SK-N-SH treated with all-trans-retinoic acid at 6 μM for 48 hours (cell line): ENCODE results near the gene TBX5.

Source experiments
- ATAC-seq: fragments of 200-7000 bp; cut with Tn5 transposase; 3 replicates; pipeline ENCODE4 v1.9.1; 2020; ENCODE audit warnings: mild to moderate bottlenecking, moderate library complexity
- ARNTL ChIP-seq: fragments of 450-650 bp; formaldehyde crosslinking; IDR thresholded peaks from 2 replicates; pipeline ENCODE4 v1.5.0; 2020; ENCODE audit warnings: low read depth, mild to moderate bottlenecking, moderate library complexity, borderline replicate concordance
- BACH2 ChIP-seq: fragments of 250-450 bp; sonication (Bioruptor Pico); IDR thresholded peaks from 2 replicates; pipeline ENCODE4 v1.9.0; 2021; ENCODE audit warnings: mild to moderate bottlenecking, borderline replicate concordance
- ISL1 ChIP-seq: fragments of 250-450 bp; sonication (Bioruptor Pico); IDR thresholded peaks from 2 replicates; pipeline ENCODE4 v2.1.2; 2022; ENCODE audit warnings: mild to moderate bottlenecking, moderate library complexity
- OSR1 ChIP-seq: fragments of 250-450 bp; sonication (Bioruptor Pico); IDR thresholded peaks from 2 replicates; pipeline ENCODE4 v1.8.0; 2022; ENCODE audit warnings: moderate library complexity, mild to moderate bottlenecking, inconsistent platforms
- PPARA ChIP-seq: fragments of 250-450 bp; sonication (Bioruptor Pico); IDR thresholded peaks from 2 replicates; pipeline ENCODE4 v1.5.0; 2020; ENCODE audit warnings: mild to moderate bottlenecking, borderline replicate concordance
- SNAI2 ChIP-seq: fragments of 250-450 bp; sonication (Bioruptor Pico); IDR thresholded peaks from 2 replicates; pipeline ENCODE4 v1.5.0; 2020; ENCODE audit warnings: mild to moderate bottlenecking, moderate library complexity
- TCF4 ChIP-seq: fragments of 250-450 bp; sonication (Bioruptor Pico); IDR thresholded peaks from 2 replicates; pipeline ENCODE4 v1.8.0; 2021; ENCODE audit warnings: mild to moderate bottlenecking, moderate library complexity, borderline replicate concordance
- TOX ChIP-seq: fragments of 250-450 bp; sonication (Bioruptor Pico); IDR thresholded peaks from 2 replicates; pipeline ENCODE4 v1.8.0; 2021; ENCODE audit warnings: mild to moderate bottlenecking, moderate library complexity, borderline replicate concordance
- ZC3H10 ChIP-seq: fragments of 250-450 bp; sonication (Bioruptor Pico); IDR thresholded peaks from 2 replicates; pipeline ENCODE4 v1.5.1; 2021; ENCODE audit warnings: mild to moderate bottlenecking, moderate library complexity
- ZFP3 ChIP-seq: fragments of 250-450 bp; sonication (Bioruptor Pico); IDR thresholded peaks from 2 replicates; pipeline ENCODE4 v1.5.0; 2020; ENCODE audit warnings: mild to moderate bottlenecking, moderate library complexity
- ZFP30 ChIP-seq: fragments of 450-650 bp; formaldehyde crosslinking; IDR thresholded peaks from 2 replicates; pipeline ENCODE4 v1.5.0; 2022; ENCODE audit warnings: mild to moderate bottlenecking, moderate library complexity
- ZNF565 ChIP-seq: fragments of 450-650 bp; formaldehyde crosslinking; conservative IDR thresholded peaks from 2 replicates; pipeline ENCODE4 v1.5.0; 2020; ENCODE audit warnings: low read depth, mild to moderate bottlenecking, moderate library complexity
- ZNF8 ChIP-seq: fragments of 450-650 bp; formaldehyde crosslinking; IDR thresholded peaks from 2 replicates; pipeline ENCODE4 v1.5.0; 2020; ENCODE audit warnings: mild to moderate bottlenecking, moderate library complexity
- TF ChIP-seq, protein P1 (sequence below): fragments of 250-450 bp; sonication (Bioruptor Pico); IDR thresholded peaks from 2 replicates; pipeline ENCODE4 v1.5.1; 2021; ENCODE audit warnings: mild to moderate bottlenecking, moderate library complexity
- TF ChIP-seq, protein P2 (sequence below): fragments of 250-450 bp; sonication (Bioruptor Pico); IDR thresholded peaks from 2 replicates; pipeline ENCODE4 v1.5.0; 2020; ENCODE audit warnings: mild to moderate bottlenecking, moderate library complexity
- TF ChIP-seq, protein P3 (sequence below): fragments of 250-450 bp; sonication (Bioruptor Pico); IDR thresholded peaks from 2 replicates; pipeline ENCODE4 v1.8.0; 2020; ENCODE audit warnings: mild to moderate bottlenecking, moderate library complexity, borderline replicate concordance

Gene TBX5

DNA sequence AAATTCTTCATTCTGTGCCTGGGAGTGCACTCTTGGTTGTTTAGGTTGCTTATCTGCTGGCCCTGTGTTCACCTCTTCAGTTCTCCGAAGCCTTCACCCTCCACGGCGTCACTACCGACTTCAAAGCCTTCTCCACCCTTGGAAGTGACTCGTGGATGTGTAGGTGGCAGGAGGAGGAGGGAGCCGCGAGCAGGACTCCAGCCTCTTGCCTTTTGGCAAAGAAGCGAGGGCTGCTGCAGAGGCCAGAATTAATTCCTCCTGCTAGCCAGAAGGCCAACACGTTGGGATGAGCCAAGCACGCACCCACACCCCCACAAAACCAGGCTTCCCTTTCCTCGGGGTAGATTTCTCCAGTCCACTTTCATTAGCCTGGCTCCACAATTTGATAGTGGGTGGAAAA is 86.5 kb downstream of the TBX5 start (continued):
- TF ChIP-seq, protein P1, sequence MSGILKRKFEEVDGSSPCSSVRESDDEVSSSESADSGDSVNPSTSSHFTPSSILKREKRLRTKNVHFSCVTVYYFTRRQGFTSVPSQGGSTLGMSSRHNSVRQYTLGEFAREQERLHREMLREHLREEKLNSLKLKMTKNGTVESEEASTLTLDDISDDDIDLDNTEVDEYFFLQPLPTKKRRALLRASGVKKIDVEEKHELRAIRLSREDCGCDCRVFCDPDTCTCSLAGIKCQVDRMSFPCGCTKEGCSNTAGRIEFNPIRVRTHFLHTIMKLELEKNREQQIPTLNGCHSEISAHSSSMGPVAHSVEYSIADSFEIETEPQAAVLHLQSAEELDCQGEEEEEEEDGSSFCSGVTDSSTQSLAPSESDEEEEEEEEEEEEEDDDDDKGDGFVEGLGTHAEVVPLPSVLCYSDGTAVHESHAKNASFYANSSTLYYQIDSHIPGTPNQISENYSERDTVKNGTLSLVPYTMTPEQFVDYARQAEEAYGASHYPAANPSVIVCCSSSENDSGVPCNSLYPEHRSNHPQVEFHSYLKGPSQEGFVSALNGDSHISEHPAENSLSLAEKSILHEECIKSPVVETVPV (CRISPR knock-in tag), result no peak
- no peak for TF ChIP-seq PPARA (CRISPR knock-in tag)

DNA sequence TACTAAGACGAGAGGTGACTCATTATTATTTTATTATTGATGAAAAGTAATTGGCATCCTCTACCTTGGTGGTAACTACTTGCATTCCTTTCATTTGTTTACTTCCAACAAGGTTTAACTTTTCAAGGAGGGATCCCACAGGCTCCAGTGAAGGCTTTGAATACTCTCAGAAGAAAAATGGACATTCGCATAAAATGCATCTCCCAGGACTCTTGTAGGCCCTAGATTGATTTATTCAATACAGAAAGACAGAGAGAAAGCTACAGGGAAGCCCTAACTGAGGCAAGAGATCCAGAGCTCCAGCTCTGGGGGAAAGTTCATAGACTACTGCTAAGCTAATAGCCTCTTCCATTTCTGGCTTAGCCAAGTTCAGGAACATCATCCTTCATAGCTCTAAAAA is 87.0 kb downstream of the TBX5 start:
- TF ChIP-seq, protein P2, sequence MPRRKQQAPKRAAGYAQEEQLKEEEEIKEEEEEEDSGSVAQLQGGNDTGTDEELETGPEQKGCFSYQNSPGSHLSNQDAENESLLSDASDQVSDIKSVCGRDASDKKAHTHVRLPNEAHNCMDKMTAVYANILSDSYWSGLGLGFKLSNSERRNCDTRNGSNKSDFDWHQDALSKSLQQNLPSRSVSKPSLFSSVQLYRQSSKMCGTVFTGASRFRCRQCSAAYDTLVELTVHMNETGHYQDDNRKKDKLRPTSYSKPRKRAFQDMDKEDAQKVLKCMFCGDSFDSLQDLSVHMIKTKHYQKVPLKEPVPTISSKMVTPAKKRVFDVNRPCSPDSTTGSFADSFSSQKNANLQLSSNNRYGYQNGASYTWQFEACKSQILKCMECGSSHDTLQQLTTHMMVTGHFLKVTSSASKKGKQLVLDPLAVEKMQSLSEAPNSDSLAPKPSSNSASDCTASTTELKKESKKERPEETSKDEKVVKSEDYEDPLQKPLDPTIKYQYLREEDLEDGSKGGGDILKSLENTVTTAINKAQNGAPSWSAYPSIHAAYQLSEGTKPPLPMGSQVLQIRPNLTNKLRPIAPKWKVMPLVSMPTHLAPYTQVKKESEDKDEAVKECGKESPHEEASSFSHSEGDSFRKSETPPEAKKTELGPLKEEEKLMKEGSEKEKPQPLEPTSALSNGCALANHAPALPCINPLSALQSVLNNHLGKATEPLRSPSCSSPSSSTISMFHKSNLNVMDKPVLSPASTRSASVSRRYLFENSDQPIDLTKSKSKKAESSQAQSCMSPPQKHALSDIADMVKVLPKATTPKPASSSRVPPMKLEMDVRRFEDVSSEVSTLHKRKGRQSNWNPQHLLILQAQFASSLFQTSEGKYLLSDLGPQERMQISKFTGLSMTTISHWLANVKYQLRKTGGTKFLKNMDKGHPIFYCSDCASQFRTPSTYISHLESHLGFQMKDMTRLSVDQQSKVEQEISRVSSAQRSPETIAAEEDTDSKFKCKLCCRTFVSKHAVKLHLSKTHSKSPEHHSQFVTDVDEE (CRISPR knock-in tag), result no peak
- TF ChIP-seq ZC3H10 (CRISPR knock-in tag), result no peak
- TF ChIP-seq, all 23 proteins: peak for 0
- no peak for ATAC-seq

- ATAC-seq, result peak; percentile 78
- TF ChIP-seq OSR1 (CRISPR knock-in tag) (no peak), ARNTL (CRISPR knock-in tag) (no peak), ISL1 (CRISPR knock-in tag) (no peak), ZNF565 (CRISPR knock-in tag) (no peak)
- TF ChIP-seq, protein P3, sequence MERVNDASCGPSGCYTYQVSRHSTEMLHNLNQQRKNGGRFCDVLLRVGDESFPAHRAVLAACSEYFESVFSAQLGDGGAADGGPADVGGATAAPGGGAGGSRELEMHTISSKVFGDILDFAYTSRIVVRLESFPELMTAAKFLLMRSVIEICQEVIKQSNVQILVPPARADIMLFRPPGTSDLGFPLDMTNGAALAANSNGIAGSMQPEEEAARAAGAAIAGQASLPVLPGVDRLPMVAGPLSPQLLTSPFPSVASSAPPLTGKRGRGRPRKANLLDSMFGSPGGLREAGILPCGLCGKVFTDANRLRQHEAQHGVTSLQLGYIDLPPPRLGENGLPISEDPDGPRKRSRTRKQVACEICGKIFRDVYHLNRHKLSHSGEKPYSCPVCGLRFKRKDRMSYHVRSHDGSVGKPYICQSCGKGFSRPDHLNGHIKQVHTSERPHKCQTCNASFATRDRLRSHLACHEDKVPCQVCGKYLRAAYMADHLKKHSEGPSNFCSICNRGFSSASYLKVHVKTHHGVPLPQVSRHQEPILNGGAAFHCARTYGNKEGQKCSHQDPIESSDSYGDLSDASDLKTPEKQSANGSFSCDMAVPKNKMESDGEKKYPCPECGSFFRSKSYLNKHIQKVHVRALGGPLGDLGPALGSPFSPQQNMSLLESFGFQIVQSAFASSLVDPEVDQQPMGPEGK (CRISPR knock-in tag), result no peak
Observed at GRCh38 chr12:114316076-114316475, 89.9 kb downstream of the TBX5 start.

GRCh38 chr12:114314974-114315720 is 90.8 kb downstream of the TBX5 start:
- ATAC-seq, result no peak
- TF ChIP-seq SNAI2 (no peak), OSR1 (CRISPR knock-in tag) (no peak), TOX (CRISPR knock-in tag) (no peak), ZFP3 (CRISPR knock-in tag) (no peak)
- TF ChIP-seq, protein P3 (CRISPR knock-in tag), result no peak

GRCh38 chr12:114314403-114314802 is 91.5 kb downstream of the TBX5 start:
- TF ChIP-seq ZFP30 (no peak), OSR1 (CRISPR knock-in tag) (no peak), TCF4 (no peak), ZNF8 (CRISPR knock-in tag) (no peak), BACH2 (CRISPR knock-in tag) (no peak)
- TF ChIP-seq, protein P1 (CRISPR knock-in tag), result no peak
- no peak for ATAC-seq
